ENCODE data around the gene CABP4. TPM values are rescaled to one million over a fixed set of nuclear protein-coding genes. Genes with fewer than 3 reads are reported as not detected.

The CABP4 gene
- total and polyA plus RNA-seq, 2 experiments from 2014 or later: not detected

GRCh38 chr11:67453816-67454732 lies 1.1 kb upstream of the CABP4 start:
- DNase-seq (ENCODE audit: low read depth in 1 of 2, low spot score in 1 of 2): no peak
- no peaks in the 10 kb centered on the region for H3K36me3 ChIP-seq
- H3K4me1 ChIP-seq (ENCODE audit: low read depth): no peaks in the 10 kb centered on the region
- H3K27me3 ChIP-seq: no peaks in the 10 kb centered on the region
- no peak overlapping the region for H3K4me3 ChIP-seq
- no peak overlapping the region for H3K27ac ChIP-seq
- H3K9me3 ChIP-seq (ENCODE audit: low read depth): no peaks in the 10 kb centered on the region
- TF ChIP-seq, protein P1, sequence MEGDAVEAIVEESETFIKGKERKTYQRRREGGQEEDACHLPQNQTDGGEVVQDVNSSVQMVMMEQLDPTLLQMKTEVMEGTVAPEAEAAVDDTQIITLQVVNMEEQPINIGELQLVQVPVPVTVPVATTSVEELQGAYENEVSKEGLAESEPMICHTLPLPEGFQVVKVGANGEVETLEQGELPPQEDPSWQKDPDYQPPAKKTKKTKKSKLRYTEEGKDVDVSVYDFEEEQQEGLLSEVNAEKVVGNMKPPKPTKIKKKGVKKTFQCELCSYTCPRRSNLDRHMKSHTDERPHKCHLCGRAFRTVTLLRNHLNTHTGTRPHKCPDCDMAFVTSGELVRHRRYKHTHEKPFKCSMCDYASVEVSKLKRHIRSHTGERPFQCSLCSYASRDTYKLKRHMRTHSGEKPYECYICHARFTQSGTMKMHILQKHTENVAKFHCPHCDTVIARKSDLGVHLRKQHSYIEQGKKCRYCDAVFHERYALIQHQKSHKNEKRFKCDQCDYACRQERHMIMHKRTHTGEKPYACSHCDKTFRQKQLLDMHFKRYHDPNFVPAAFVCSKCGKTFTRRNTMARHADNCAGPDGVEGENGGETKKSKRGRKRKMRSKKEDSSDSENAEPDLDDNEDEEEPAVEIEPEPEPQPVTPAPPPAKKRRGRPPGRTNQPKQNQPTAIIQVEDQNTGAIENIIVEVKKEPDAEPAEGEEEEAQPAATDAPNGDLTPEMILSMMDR (IDR thresholded peaks at IDR 0.05; ENCODE audit: low read depth, low read length): no peak

DNA sequence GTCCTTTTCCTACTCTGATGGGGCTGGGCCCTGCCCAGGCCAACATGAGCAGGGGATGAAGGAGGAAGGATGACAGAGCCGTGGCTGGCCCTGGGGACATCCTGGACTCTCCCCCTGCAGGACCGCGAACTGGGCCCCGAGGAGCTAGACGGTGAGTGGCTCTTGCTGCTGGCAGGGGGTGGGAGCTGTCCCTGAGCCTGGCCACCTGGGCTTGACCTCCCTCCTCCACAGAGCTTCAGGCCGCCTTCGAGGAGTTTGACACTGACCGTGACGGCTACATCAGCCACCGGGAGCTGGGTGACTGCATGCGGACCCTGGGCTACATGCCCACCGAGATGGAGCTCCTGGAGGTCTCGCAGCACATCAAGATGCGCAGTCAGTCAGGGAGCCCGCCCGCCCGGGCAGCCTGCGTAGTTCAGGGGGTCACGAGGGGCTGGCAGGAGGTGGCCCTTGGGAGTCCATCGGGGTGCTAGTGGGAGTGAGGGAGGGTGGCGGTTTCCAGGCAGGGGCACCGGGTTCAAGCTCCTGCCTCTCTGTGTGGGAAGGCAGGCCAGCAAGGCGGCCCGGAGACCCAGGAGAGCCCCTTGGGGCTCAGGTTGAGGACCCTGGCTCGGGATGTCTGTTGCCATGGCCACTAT lies 1.0 kb downstream of the CABP4 start:
- Histone ChIP-seq H3K4me1 (ENCODE audit: low read depth) (no peaks in the 10 kb centered on the region), H3K27me3 (no peaks in the 10 kb centered on the region), H3K9me3 (ENCODE audit: low read depth) (no peaks in the 10 kb centered on the region), H3K27ac (no peak overlapping the region), H3K36me3 (no peaks in the 10 kb centered on the region), H3K4me3 (no peak overlapping the region)
- TF ChIP-seq, protein P1 (IDR thresholded peaks at IDR 0.05; ENCODE audit: low read depth, low read length): no peak
- DNase-seq (ENCODE audit: low read depth in 1 of 2, low spot score in 1 of 2): no peak

DNA sequence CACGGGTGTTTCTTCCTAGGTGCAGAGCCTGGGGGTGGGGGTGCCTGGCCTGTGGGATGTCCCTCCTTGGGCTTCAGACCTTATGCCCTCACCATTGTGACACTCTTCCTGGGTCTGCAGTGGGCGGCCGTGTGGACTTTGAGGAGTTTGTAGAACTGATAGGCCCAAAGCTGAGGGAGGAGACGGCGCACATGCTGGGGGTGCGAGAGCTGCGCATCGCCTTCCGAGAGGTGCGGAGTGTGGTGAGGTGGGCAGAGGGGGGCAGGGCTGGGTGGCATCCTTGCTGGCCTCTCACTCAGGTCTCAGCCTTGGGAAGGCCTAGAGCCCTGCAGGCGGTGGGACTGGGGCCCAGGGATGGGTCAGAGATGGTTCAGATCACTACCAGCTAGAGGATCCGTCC lies 2.3 kb downstream of the CABP4 start:
- no peaks in the 10 kb centered on the region for H3K4me1 ChIP-seq (ENCODE audit: low read depth)
- no peak overlapping the region for H3K4me3 ChIP-seq
- DNase-seq (ENCODE audit: low read depth in 1 of 2, low spot score in 1 of 2): no peak
- no peaks in the 10 kb centered on the region for H3K27me3 ChIP-seq
- no peak overlapping the region for H3K27ac ChIP-seq
- TF ChIP-seq, protein P1 (IDR thresholded peaks at IDR 0.05; ENCODE audit: low read depth, low read length): no peak
- H3K36me3 ChIP-seq: no peaks in the 10 kb centered on the region
- no peaks in the 10 kb centered on the region for H3K9me3 ChIP-seq (ENCODE audit: low read depth)

DNA sequence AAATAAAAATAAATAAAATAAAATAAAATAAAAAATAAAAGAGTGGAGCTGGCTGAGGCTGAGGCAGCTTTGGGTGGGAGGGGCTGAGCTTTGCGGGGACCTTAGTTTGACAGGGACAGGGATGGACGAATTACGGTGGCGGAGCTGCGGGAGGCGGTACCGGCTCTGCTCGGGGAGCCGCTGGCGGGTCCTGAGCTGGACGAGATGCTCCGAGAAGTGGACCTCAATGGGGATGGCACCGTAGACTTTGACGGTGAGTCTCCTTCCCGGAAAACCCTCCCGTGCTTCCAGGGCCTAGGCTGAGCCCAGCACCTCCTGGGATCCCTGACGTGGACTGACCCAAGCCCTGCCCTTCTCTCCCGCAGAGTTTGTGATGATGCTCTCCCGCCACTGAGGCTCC lies 3.1 kb downstream of the CABP4 start:
- no peak for DNase-seq (ENCODE audit: low read depth in 1 of 2, low spot score in 1 of 2)
- Histone ChIP-seq H3K4me1 (ENCODE audit: low read depth) (no peaks in the 10 kb centered on the region), H3K27me3 (no peaks in the 10 kb centered on the region), H3K4me3 (no peak overlapping the region), H3K27ac (no peak overlapping the region), H3K36me3 (no peaks in the 10 kb centered on the region), H3K9me3 (ENCODE audit: low read depth) (no peaks in the 10 kb centered on the region)
- TF ChIP-seq, protein P1 (IDR thresholded peaks at IDR 0.05; ENCODE audit: low read depth, low read length): no peak

GRCh38 chr11:67463186-67463585 lies 8.0 kb downstream of the CABP4 start:
- no peaks in the 10 kb centered on the region for H3K27me3 ChIP-seq
- no peaks in the 10 kb centered on the region for H3K9me3 ChIP-seq (ENCODE audit: low read depth)
- H3K36me3 ChIP-seq: no peaks in the 10 kb centered on the region
- no peak overlapping the region for H3K27ac ChIP-seq
- TF ChIP-seq, protein P1 (IDR thresholded peaks at IDR 0.05; ENCODE audit: low read depth, low read length): no peak
- DNase-seq (ENCODE audit: low read depth in 1 of 2, low spot score in 1 of 2): no peak
- no peak overlapping the region for H3K4me3 ChIP-seq
- peaks cover 3% of the 10 kb centered on the region for H3K4me1 ChIP-seq (ENCODE audit: low read depth)

All from cardiac muscle cell (in vitro differentiated cells and primary cell).